A549 (cell line): ENCODE results near the gene CDK14. TPM values are rescaled to one million over a fixed set of nuclear protein-coding genes. Genes with fewer than 3 reads are reported as not detected.

ENCODE experiments used
- ATAC-seq, 2 experiments: fragments of 200-7000 bp in 1 of 2; fragments of >200 bp in 1 of 2; cut with Nextera tagmentation in 1 of 2; cut with Tn5 transposase in 1 of 2; 3 replicates each; pipeline versions ENCODE4 v1.8.0 to v1.9.1; 2018 to 2020; ENCODE audit warnings: mild to moderate bottlenecking in 1 of 2, moderate library complexity in 1 of 2
- CTCF ChIA-PET: fragments of 300-600 bp; sonication (Branson Sonifier 250); formaldehyde crosslinking; extraction: SDS; loops from one replicate; lab custom pipeline; 2021; ENCODE audit warnings: antibody characterized with exemption, inconsistent platforms; lab: Yijun Ruan, JAX
- POLR2A ChIA-PET: fragments of 350-600 bp; formaldehyde crosslinking; extraction: SDS; loops from one replicate; lab custom pipeline; 2021; ENCODE audit warnings: antibody characterized with exemption, inconsistent platforms; lab: Yijun Ruan, JAX
- DNase-seq, 2 experiments: peaks; one replicate each; pipeline versions ENCODE4 v3.0.0 to v3.0.0-alpha.2; 2011 to 2016; ENCODE audit warnings: low read depth in 1 of 2, low spot score in 1 of 2
- FAIRE-seq: peaks from 2 replicates; lab custom pipeline; 2011; peaks lifted over from hg19 to GRCh38; lab: Jason Lieb, UNC
- H3K27ac ChIP-seq, 2 experiments: fragments of >200 bp; sonication (Bioruptor Twin); formaldehyde crosslinking; 3 replicates each; pipeline ENCODE4 v1.5.1; 2016 to 2017
- H3K4me1 ChIP-seq: fragments of >200 bp; sonication (Bioruptor Twin); formaldehyde crosslinking; 3 replicates; pipeline ENCODE4 v1.6.1; 2016
- H3K4me2 ChIP-seq: fragments of >200 bp; sonication (Bioruptor Twin); formaldehyde crosslinking; 3 replicates; pipeline ENCODE4 v1.6.1; 2016
- H3K4me3 ChIP-seq: fragments of >200 bp; sonication (Bioruptor Twin); formaldehyde crosslinking; 3 replicates; pipeline ENCODE4 v1.5.1; 2016
- H3K9me3 ChIP-seq: fragments of >200 bp; sonication (Bioruptor Twin); formaldehyde crosslinking; 3 replicates; pipeline ENCODE4 v1.6.1; 2016
- ATOH8 ChIP-seq: fragments of 250-450 bp; sonication (Bioruptor Pico); IDR thresholded peaks from 2 replicates; pipeline ENCODE4 v1.5.0; 2020; ENCODE audit warnings: low read depth, mild to moderate bottlenecking, moderate library complexity
- BCL3 ChIP-seq: fragments of >200 bp; sonication (Bioruptor Twin); formaldehyde crosslinking; IDR thresholded peaks from 3 replicates; pipeline ENCODE4 v1.6.1; 2016
- CBX2 ChIP-seq: fragments of 200-600 bp; sonication (generic); IDR thresholded peaks from 2 replicates; pipeline ENCODE4 v1.6.1; 2016; ENCODE audit warnings: low read depth, mild to moderate bottlenecking, borderline replicate concordance
- CBX8 ChIP-seq: fragments of 200-600 bp; sonication (generic); IDR thresholded peaks from 2 replicates; pipeline ENCODE4 v1.6.1; 2016
- CTCF ChIP-seq: fragments of >200 bp; sonication (Bioruptor Twin); formaldehyde crosslinking; IDR thresholded peaks from 3 replicates; pipeline ENCODE4 v1.5.1; 2016
- E2F6 ChIP-seq: IDR thresholded peaks from 2 replicates; pipeline ENCODE4 v1.6.1; 2012; ENCODE audit warnings: low read depth, borderline replicate concordance
- EHF ChIP-seq: fragments of 250-450 bp; sonication (Bioruptor Pico); IDR thresholded peaks from 2 replicates; pipeline ENCODE4 v1.5.0; 2020; ENCODE audit warnings: mild to moderate bottlenecking
- FOSB ChIP-seq: fragments of 250-450 bp; sonication (Bioruptor Pico); IDR thresholded peaks from 2 replicates; pipeline ENCODE4 v1.5.0; 2020; ENCODE audit warnings: mild to moderate bottlenecking, moderate library complexity
- GATA3 ChIP-seq: IDR thresholded peaks from 2 replicates; pipeline ENCODE4 v1.6.1; 2012; ENCODE audit warnings: borderline replicate concordance
- HDAC2 ChIP-seq: fragments of 200-600 bp; sonication (generic); IDR thresholded peaks from 2 replicates; pipeline ENCODE4 v1.6.1; 2016
- HES2 ChIP-seq: fragments of >200 bp; sonication (Bioruptor Twin); formaldehyde crosslinking; IDR thresholded peaks from 2 replicates; pipeline ENCODE4 v1.6.1; 2016
- HOXB13 ChIP-seq: fragments of 250-450 bp; sonication (Bioruptor Pico); IDR thresholded peaks from 2 replicates; pipeline ENCODE4 v1.5.0; 2020; ENCODE audit warnings: low read depth, mild to moderate bottlenecking, moderate library complexity
- HOXB5 ChIP-seq: fragments of 250-450 bp; sonication (Bioruptor Pico); IDR thresholded peaks from 2 replicates; pipeline ENCODE4 v1.5.0; 2020; ENCODE audit warnings: mild to moderate bottlenecking, moderate library complexity
- JUN ChIP-seq, 2 experiments: fragments of >200 bp; sonication (Bioruptor Twin); formaldehyde crosslinking; IDR thresholded peaks; 2 replicates in 1 of 2; 3 replicates in 1 of 2; pipeline ENCODE4 v1.6.1; 2016 to 2017
- JUNB ChIP-seq: fragments of >200 bp; sonication (Bioruptor Twin); formaldehyde crosslinking; IDR thresholded peaks from 2 replicates; pipeline ENCODE4 v1.6.1; 2016
- MAX ChIP-seq: IDR thresholded peaks from 2 replicates; pipeline ENCODE4 v1.6.1; 2012
- MYC ChIP-seq: IDR thresholded peaks from 2 replicates; pipeline ENCODE4 v1.6.1; 2012; ENCODE audit warnings: mild to moderate bottlenecking, inconsistent platforms, low read length, improper control_type of control experiment, borderline replicate concordance
- NFE2L2 ChIP-seq: fragments of 150-350 bp; conservative IDR thresholded peaks from 2 replicates; pipeline ENCODE4 v1.6.1; 2014; ENCODE audit warnings: low read length
- NPAS2 ChIP-seq: fragments of 250-450 bp; sonication (Bioruptor Pico); IDR thresholded peaks from 2 replicates; pipeline ENCODE4 v1.8.0; 2022; ENCODE audit warnings: mild to moderate bottlenecking, moderate library complexity, borderline replicate concordance
- RNF2 ChIP-seq: fragments of 200-600 bp; sonication (generic); IDR thresholded peaks from 2 replicates; pipeline ENCODE4 v1.6.1; 2016; ENCODE audit warnings: low read depth, mild to moderate bottlenecking, antibody characterized with exemption, moderate library complexity, borderline replicate concordance
- USF2 ChIP-seq: fragments of 450-650 bp; IDR thresholded peaks from 2 replicates; pipeline ENCODE4 v1.6.1; 2014; ENCODE audit warnings: antibody characterized with exemption
- ZFP36 ChIP-seq: fragments of 450-650 bp; IDR thresholded peaks from 2 replicates; pipeline ENCODE4 v1.6.1; 2014; ENCODE audit warnings: borderline replicate concordance; ENCODE audit not compliant: partially characterized antibody
- ZNF302 ChIP-seq: fragments of 250-450 bp; sonication (Bioruptor Pico); IDR thresholded peaks from 2 replicates; pipeline ENCODE4 v1.9.0; 2021; ENCODE audit warnings: inconsistent platforms, mild to moderate bottlenecking, moderate library complexity
- ZSCAN20 ChIP-seq: fragments of 250-450 bp; sonication (Bioruptor Pico); IDR thresholded peaks from 2 replicates; pipeline ENCODE4 v1.8.0; 2022; ENCODE audit warnings: mild to moderate bottlenecking, moderate library complexity
- WGBS: methylation state at CpG from one replicate; pipeline ENCODE4 v1.1.6; 2017; ENCODE audit errors: missing lambda C conversion rate; 5-methylcytosine and 5-hydroxymethylcytosine counted together
- polyA plus RNA-seq, 4 experiments: library from polyadenylated mRNA; depleted of rRNA in 3 of 4; stranded (reverse); fragments of >200 nt; fragmentation: RNase III in 1 of 4; extraction: RNeasy Plus Mini Kit Qiagen cat#74134 plus additional on column Dnase treatment in 1 of 4; gene quantifications; 2 replicates in 3 of 4; 3 replicates in 1 of 4; pipeline ENCODE4 v1.2.3, GENCODE V29; 2011 to 2017

Gene CDK14
- polyA plus RNA-seq, 2 of the 4 experiments (the other 2 are of a cell fraction) = 0.21 to 0.23 TPM

GRCh38 chr7:91235211-91235832 is 639.2 kb downstream of the CDK14 start (continued):
- TF ChIP-seq NFE2L2 (no peak), ZSCAN20 (no peak), GATA3 (no peak), HOXB5 (CRISPR knock-in tag) (no peak), HDAC2 (no peak), MYC (no peak), USF2 (no peak), HOXB13 (CRISPR knock-in tag) (no peak), BCL3 (no peak), HES2 (no peak), NPAS2 (no peak)

- no peak for TF ChIP-seq JUNB
- TF ChIP-seq CTCF = no peak
- TF ChIP-seq CBX8 = no peak
- TF ChIP-seq EHF = no peak
- no peak for TF ChIP-seq NFE2L2
- no peak for TF ChIP-seq MAX
- FAIRE-seq (no peak), ATAC-seq (no peak), DNase-seq (no peak)
- H3K4me3 ChIP-seq = no peak overlapping the region
- WGBS = 50% methylated on average over 2 of the region's 2 CpGs
- no peak overlapping the region for H3K4me2 ChIP-seq
- POLR2A ChIA-PET = no interaction called here
- H3K4me1 ChIP-seq = no peaks in the 10 kb centered on the region
- H3K9me3 ChIP-seq = no peaks in the 10 kb centered on the region
- CTCF ChIA-PET = interaction anchor here (1.5 kb wide), 1 partner anchor 10 kb away, joined by 3 read pairs; no protein-coding TSS in a partner anchor
- H3K27ac ChIP-seq = no peak overlapping the region
Measured at GRCh38 chr7:91239171-91239604, 643.1 kb downstream of the CDK14 start.

- TF ChIP-seq CBX2 (no peak), USF2 (no peak), JUNB (no peak), ZFP36 (no peak), JUN (IDR thresholded peaks at IDR 0.05) (no peak), ATOH8 (CRISPR knock-in tag) (no peak), NPAS2 (no peak), RNF2 (no peak), E2F6 (no peak), ZNF302 (CRISPR knock-in tag) (no peak), FOSB (CRISPR knock-in tag) (no peak)
- Histone ChIP-seq H3K4me3 (no peak overlapping the region), H3K9me3 (no peaks in the 10 kb centered on the region), H3K4me1 (no peaks in the 10 kb centered on the region), H3K4me2 (no peak overlapping the region), H3K27ac (no peak overlapping the region)
- DNase-seq (no peak), ATAC-seq (no peak), FAIRE-seq (no peak)
- WGBS = 73% methylated on average over 1 of the region's 1 CpG
- CTCF ChIA-PET = interaction anchor here (1.1 to 1.5 kb wide), 2 partner anchors 9 to 11 kb away, joined by 3 read pairs; no protein-coding TSS in a partner anchor
- POLR2A ChIA-PET = no interaction called here
Measured at GRCh38 chr7:91239772-91240171, 643.7 kb downstream of the CDK14 start.
